Measurements from ENCODE around the gene ARHGAP28. TPM values are rescaled to one million over a fixed set of nuclear protein-coding genes. Genes with fewer than 3 reads are reported as not detected.
A peak's percentile ranks its signal among the peaks of the same experiment; 100 is the strongest.
"Not testable (repeated sequence)": the region's sequence is repeated elsewhere in the genome, so short reads cannot be mapped to it uniquely, and the experiment has no call there.

Gene ARHGAP28
- total and polyA plus RNA-seq, 12 donors, result 2.7 to 34.3 (median 7.3) TPM

- no peak for TF ChIP-seq POLR2A (IDR thresholded peaks at IDR 0.05)
- TF ChIP-seq CTCF (IDR thresholded peaks at IDR 0.05), result no peak
- Histone ChIP-seq H3K27me3 (no peaks in the 10 kb centered on the region), H3K36me3 (replicated peaks in 1 of 2) (no peaks in the 10 kb centered on the region), H3K9me3 (replicated peaks in 1 of 3) (peaks cover 0 to 8% (median 0%) of the 10 kb centered on the region in 3 donors), H3K27ac (no peak overlapping the region), H3K4me3 (no peak overlapping the region), H3K4me1 (replicated peaks in 1 of 2) (no peaks in the 10 kb centered on the region)
- intact Hi-C loops (cut with DNase I), result no loop called here
- DNase-seq, result no peak
Measured at GRCh38 chr18:6820314-6820713, 90.8 kb downstream of the ARHGAP28 start.

DNA sequence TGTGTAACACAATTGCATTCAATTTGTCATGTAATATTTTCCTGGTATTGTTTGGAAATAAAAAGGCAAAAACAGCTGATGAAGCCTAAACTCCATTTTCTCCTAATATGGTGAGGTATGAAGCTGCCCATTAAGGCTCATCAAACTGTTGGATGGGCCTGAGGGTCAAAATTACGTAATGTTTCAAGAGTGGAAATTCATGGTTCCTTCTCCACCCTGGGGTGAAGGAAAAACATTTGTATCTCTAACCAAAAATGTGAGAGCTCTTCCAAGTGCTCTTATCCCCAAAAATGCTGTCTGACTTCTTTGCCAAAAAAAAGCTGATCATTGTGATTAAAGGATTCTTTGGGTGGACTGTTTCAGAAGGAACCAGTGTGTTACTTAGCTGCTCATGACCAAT lies 91.8 kb downstream of the ARHGAP28 start:
- H3K4me1 ChIP-seq (replicated peaks in 1 of 2), result no peaks in the 10 kb centered on the region
- no peak for DNase-seq
- intact Hi-C loops (cut with DNase I), result no loop called here
- H3K27ac ChIP-seq, result peak overlapping the region in 1 of 5 donors; percentile 14
- TF ChIP-seq POLR2A (IDR thresholded peaks at IDR 0.05) (no peak), CTCF (IDR thresholded peaks at IDR 0.05) (no peak)
- H3K27me3 ChIP-seq, result no peaks in the 10 kb centered on the region
- 68 to 87% (median 78%) methylated on average over 1 of the region's 1 CpG for WGBS, 4 donors
- H3K9me3 ChIP-seq (replicated peaks in 1 of 3), result peaks cover 0 to 8% (median 0%) of the 10 kb centered on the region in 3 donors
- H3K4me3 ChIP-seq, result no peak overlapping the region
- H3K36me3 ChIP-seq (replicated peaks in 1 of 2), result no peaks in the 10 kb centered on the region

DNA sequence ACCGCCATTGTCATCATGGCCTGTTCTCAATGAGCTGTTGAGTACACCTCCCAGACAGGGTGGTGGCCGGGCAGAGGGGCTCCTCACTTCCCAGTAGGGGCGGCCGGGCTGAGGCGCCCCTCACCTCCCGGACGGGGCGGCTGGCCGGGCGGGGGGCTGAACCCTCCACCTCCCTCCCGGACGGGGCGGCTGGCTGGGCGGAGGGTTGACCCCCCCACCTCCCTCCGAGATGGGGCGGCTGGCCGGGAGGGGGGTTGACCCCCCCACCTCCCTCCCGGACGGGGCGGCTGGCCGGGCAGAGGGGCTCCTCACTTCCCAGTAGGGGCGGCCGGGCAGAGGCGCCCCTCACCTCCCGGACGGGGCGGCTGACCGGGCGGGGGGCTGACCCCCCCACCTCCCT lies 97.6 kb downstream of the ARHGAP28 start:
- H3K9me3 ChIP-seq (replicated peaks in 1 of 3); H3K4me1 ChIP-seq (replicated peaks in 1 of 2); H3K4me3 ChIP-seq; H3K36me3 ChIP-seq (replicated peaks in 1 of 2); intact Hi-C loops (cut with DNase I); H3K27ac ChIP-seq; H3K27me3 ChIP-seq; DNase-seq: not testable (repeated sequence)
- WGBS, 4 donors, result 93 to 99% (median 96%) methylated on average over 4 to 21 of the region's 29 CpGs

DNA sequence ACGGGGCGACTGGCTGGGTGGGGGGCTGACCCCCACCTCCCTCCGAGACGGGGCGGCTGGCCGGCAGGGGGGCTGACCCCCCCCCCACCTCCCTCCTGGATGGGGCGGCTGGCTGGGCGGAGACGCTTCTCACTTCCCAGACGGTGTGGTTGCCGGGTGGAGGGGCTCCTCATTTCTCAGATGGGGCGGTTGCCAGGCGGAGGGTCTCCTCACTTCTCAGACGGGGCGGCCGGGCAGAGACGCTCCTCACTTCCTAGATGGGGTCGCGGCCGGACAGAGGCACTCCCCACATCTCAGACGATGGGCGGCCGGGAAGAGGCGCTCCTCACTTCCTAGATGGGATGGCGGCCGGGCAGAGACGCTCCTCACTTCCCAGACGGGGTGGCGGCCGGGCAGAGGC lies 98.0 kb downstream of the ARHGAP28 start:
- H3K4me3 ChIP-seq; H3K27me3 ChIP-seq; H3K9me3 ChIP-seq (replicated peaks in 1 of 3); H3K36me3 ChIP-seq (replicated peaks in 1 of 2); DNase-seq; H3K4me1 ChIP-seq (replicated peaks in 1 of 2); intact Hi-C loops (cut with DNase I); H3K27ac ChIP-seq: not testable (repeated sequence)
- WGBS, 4 donors, result 96 to 98% (median 96%) methylated on average over 10 to 30 of the region's 30 CpGs; no CpG with 5 or more reads in 1 of the 4 donors

DNA sequence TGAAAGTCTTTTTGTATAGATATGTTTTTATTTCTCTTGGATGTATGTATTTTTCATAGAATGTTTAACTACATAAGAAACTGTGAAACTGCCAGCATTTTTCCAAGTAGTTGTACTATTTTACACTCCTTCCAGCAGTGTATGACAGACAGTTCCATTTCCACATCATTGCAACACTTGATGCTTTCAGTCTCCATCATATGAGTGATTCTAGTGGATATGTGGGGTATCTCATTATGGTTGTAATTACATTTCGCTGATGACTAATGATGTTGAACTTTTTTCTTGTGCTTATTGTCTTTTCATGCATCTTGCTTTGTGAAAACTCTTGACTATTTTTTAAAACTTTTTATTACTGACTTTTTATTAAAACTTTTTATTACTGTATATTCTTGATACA lies 101.4 kb downstream of the ARHGAP28 start:
- intact Hi-C loops (cut with DNase I), result no loop called here
- WGBS, 4 donors, result 91 to 95% (median 92%) methylated on average over 1 of the region's 1 CpG

More for the DNA sequence above, 101.4 kb downstream of the ARHGAP28 start:
- DNase-seq, result no peak
- H3K4me1 ChIP-seq (replicated peaks in 1 of 2), result no peaks in the 10 kb centered on the region
- H3K9me3 ChIP-seq (replicated peaks in 1 of 3), result no peaks in the 10 kb centered on the region
- no peaks in the 10 kb centered on the region for H3K36me3 ChIP-seq (replicated peaks in 1 of 2)
- no peaks in the 10 kb centered on the region for H3K27me3 ChIP-seq
- no peak overlapping the region for H3K27ac ChIP-seq
- no peak overlapping the region for H3K4me3 ChIP-seq
- no peak for TF ChIP-seq CTCF (IDR thresholded peaks at IDR 0.05)
- no peak for TF ChIP-seq POLR2A (IDR thresholded peaks at IDR 0.05)

Measured in adrenal gland (tissue), 12 donors.